ENCODE data around the gene PTTG1IP2.

Gene PTTG1IP2

DNA sequence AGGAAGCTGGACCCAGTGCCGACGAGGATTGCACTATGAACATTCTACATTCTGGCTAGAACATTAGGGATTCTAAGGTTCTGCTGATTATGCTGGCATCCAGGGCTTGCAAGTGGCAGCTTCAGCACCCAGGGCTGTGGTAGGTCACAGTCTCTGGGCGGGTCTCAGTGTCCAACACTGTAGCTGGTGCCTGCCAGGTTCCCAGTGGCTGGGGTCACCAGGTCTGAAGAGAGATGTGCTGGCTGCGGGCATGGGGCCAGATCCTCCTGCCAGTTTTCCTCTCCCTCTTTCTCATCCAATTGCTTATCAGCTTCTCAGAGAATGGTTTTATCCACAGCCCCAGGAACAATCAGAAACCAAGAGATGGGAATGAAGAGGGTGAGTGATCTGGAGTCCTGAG lies at the start of gene PTTG1IP2:
PTTG1IP2 (plus strand) TSS at position 86 of the 400 bp plus-strand sequence; CDS start at position 234, 148 bp downstream.
- no peak for DNase-seq

DNA sequence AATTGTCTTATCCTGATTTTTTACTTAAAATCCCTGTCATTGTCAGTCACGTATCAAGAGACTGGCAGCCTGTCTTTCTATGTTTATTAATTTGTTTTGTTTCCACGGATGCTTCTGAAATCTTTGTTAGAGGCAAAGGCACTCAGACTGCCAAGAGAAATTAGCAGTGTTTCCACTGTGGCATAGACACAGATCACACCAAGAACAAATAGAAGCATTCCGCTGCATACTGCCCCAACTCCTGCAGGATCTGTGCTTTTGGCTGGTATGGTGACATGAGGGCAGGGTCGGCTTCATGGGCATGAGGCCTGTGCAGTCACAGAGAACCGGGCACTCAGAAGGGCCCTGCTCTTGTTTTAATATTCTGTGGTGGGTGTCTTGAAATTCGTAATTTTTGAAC lies 47.8 kb upstream of the PTTG1IP2 start:
- DNase-seq, result no peak

DNA sequence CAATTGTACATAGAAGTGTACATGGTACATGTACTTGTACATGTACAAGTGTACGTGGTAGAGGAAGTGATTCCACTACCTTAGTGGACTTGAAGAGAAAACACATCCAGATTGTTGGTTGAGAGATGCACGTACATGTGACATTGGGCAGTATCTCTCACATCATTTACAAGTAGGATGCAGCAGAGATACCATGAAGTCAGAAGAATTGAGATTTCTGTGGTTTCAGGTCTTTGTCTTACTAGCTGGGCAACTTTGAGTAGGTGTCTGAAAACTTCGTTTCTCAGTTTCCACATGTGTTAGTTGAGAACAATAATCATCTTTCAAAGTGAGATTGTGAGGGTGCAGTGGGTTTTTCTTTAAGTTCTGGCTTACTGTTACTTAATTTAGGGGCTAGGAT lies 44.7 kb upstream of the PTTG1IP2 start:
- DNase-seq, result no peak

DNA sequence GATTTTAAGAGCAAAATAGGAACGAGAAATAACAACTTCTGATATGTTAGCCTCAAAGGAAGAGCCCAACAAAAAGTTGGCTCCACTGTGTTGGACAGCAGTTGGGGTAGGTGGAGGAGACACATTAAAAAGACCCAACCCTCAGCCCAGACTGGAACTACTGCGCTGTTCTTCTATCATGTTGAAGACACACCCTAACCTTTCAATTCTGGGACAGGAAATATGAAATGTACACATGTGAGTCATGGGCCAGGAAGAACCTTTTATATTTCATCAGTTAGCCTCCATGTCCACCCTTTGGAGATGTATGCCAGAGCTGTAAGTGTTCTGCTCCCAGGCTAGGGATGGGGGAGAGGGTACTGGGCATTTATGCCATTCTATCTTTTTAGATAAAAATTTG lies 44.1 kb upstream of the PTTG1IP2 start:
- no peak for DNase-seq

DNA sequence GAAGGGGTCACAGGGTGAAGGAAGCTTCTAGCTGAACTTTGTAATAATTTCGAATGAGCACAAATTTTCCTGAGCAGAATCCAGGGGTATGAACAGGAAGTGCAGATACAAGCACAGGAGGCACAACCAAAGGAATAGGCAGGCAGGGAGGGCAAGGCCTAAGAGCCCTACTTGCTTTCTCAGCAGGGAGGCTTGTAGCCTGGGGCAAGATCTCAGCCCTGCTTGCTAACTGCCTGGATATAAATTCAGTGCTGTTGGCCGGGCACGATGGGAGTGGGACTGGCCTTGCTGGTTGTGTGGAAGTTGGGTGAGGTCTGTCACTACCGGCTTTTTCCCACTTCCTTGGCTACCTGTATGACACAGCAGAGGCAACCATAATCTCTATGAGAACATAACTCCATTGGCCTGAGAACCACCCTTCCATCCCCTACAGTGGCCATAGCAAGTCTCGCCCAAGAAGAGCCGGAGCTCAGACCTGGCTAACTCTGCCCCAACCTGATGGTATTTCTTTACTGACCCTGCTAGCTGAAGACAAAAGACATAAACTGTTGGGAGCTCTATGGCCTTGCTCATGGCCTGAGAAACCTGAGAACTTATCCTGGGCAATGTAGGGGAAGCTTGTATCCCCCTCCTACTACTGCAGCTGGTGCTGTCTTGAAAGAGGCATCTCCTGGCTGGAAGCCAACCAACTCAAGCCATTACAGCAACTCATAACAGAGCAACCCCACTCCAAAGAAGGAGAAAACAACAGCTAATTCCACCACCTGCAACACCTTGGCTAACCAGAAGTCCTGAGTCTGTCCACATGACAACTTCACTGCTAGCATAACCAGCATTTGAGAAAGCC lies 38.6 kb upstream of the PTTG1IP2 start:
- no peak for DNase-seq

DNA sequence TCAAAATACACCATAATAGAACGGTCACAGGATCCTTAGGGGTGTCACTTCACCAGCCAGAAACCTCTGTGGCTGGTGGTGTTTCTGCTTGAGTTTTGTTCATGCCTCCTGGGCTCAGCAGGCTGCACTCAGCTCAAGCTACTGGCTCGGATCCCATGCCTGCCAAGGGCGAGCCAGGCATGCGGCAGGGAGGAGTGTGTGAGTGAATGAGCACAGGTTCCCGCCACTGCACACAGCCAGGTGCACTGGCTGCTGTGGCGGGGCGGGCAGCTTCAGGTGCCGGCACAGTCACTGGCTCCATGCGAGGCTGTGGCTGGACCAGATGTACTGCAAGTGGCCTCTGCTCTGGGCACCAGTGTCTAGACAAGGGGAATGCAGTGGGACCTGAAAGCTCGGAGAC lies 36.7 kb upstream of the PTTG1IP2 start:
- no peak for DNase-seq

DNA sequence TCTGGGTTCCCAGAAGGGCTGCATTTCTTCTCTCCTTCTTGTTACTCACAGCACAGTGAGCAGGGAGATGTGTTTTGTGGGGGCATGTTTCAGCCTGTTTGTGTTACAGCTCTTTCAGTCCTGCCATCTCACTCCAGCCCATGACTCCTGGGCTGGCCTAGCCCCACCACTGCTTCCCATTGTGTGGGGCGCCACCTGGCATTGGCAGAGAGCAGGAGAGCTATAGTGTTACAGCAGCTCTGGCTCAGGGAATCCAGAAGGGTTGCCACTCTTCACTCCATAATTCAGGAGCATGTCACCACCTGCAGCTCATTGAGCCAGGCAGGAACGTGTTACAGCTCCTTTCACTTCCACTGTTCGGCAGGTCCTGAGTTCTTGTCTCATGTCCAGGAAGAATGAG lies 36.2 kb upstream of the PTTG1IP2 start:
- no peak for DNase-seq

DNA sequence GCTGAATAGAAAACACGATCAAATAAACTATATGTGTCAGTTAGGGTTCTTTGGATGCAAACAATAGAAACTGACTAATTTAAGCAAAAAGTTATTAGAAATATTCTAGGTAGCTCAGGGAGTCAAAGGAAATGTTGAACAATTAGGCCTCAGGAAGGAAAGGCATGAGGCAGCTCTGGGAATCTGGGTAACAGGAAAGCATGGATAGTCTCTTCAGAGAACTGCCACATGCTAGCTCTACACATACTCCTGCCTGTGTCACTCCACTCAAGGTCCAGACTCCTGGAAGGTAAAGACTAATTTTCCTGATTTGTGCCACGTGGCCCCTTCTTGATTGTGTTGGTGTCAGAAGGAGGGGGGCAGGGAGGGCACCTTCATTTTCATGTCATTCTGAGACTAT lies 23.8 kb upstream of the PTTG1IP2 start:
- no peak for DNase-seq

DNA sequence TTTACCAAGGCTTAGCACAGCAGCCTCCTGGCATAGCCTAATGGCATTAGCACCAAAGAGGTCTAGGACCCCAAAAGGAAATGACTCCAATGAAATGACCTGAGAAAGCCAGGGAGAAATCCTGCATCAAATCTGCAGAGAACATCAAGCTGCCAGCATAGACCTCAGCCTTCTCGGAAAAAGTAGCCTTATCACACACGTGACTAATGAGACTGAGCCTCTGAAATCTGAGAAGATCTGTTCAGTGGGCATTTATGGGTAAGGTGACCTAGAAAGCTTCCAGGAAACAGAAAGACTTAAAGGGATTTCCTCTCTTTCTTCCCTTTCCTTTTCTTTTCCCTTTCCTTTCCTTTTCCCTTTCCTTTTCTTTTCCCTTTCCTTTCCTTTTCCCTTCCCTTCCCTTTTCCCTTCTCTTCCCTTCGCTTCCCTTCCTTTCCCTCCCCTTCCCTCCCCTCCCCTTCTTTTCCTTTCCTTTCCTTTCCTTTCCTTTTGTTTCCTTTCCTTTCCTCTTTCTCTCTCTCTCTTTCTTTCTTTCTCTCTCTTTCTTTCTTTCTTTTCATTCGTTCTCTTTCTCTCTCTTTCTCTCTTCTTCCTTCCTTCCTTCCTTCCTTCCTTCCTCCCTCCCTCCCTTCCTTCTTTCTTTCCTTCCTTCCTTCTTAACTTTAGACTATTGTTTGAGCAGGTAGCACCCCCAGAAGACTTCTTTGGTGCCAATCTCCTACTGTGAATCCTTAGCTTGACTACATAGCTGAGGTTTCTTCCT lies 23.1 kb upstream of the PTTG1IP2 start:
- no peak for DNase-seq

DNA sequence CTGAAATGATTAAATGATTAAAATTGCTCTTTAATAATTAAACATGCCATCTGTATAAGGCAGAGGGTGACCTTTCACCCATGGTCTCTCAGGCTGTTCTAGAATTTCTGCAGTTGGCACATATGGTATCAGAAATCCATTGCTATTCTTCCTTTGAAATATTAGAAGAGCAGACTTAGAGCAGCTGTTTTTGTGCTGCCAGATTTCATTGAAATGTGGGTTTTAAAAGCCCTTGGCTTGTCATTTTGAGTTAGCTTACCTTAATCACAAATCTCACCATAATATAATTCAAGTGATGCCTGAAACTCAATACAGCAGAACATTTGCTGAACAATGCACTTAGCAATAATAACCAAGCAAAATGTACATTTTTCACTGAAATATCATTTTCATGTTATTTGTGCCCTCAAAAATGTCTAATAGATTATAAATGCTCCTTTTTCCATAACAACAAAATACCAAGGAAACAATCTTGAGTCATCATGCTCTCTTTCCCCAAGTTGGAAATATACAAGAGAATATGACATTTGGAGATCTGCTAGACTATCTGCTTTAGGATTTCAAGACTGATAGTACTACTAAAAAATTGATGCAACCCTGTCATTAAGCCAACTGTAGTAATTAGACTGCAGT lies 16.1 kb upstream of the PTTG1IP2 start:
- DNase-seq, result no peak

DNA sequence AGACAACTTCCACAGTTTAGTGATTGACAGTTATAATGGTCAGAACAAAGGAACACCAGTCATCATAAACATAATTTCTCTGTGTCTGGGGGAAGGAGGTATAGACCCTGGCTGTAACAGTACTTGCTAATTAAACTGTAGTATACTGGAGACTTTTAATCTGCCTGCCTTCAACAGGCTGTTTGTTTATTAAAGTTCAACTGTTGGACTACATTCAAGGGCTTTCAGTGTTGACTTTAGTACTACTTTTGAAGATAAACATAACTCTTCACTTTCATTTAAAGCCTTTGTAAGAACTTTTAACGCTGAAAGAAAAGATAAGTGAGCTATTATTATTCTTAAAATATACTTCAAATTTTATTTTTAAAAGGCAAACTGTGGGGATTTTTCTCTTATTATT lies 15.5 kb upstream of the PTTG1IP2 start:
- no peak for DNase-seq

DNA sequence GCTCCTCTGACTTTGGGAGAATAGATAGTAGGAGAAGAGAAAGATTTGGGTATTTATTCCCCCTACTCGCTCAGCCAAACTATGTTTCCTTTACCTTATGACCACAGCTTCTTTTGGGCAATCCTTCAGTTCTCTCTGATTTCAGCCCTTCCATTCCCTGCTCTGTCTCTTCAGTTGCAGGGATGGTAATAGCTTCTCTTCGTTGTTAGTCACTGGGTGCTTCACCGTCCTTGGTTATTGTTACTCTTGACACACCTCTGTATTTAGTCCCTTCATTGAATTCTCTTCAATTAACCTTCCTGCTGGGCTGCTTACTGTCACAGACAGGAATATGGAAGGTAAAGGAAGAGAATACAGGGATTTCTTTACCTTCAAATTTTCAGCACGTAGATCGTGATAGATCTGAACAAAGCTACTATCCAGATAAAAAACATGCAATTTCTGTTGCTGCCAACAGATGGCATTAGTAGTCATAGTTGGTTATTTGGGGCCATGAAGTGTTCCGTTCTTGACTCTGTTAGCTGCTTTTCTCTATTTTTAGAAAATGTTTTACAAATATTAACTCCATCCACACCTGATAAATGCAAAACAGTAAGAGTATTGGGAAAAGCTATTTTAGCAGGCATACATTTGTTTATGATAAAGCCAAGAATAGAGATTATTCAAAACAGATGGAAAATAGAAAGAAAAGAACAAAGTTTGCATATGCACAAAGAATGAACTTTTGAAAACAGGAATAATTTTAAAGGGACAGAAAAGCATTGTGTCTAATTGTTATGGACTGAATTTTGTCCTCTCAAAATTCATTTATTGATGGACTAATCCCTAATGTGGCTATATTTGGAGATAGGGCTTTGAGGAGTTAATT lies 14.0 kb upstream of the PTTG1IP2 start:
- peak; percentile 44 for DNase-seq

DNA sequence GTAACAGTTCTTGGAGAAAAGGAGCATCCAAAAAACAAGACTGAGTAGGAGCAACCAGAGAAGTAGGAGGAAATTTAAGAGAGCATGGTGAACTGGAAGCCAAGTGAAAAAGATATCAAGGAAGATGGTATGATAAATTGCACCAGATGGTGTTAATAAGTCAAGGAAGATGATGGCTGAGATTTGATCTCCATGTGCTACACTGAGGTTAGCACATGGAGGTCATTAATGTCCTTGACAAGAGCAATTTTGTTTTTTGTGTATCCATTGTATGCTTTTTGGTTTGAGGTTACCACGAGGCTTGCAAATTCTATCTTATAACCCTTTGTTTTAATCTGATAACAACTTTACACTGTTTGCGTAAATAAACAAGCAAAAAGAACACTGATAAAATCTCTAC lies 11.3 kb upstream of the PTTG1IP2 start:
- no peak for DNase-seq

DNA sequence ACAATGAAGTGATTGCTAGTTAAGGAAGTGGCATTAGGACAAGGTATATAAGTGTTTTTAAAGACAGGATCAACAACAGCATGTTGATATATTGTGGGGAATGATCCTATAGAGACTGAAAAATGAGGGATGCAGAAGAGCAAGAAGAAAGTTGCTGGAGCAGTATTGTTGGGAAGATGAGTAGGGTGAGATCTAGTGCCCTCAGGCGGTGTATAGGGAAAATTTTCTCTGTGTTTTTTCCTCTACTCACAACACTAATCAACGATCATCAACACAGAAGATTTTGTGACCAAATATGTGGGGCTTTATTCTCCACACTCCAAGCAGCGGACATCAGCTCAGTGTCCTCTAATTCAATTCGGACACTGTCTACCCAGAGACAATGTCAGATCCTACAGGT lies 9.6 kb upstream of the PTTG1IP2 start:
- no peak for DNase-seq

DNA sequence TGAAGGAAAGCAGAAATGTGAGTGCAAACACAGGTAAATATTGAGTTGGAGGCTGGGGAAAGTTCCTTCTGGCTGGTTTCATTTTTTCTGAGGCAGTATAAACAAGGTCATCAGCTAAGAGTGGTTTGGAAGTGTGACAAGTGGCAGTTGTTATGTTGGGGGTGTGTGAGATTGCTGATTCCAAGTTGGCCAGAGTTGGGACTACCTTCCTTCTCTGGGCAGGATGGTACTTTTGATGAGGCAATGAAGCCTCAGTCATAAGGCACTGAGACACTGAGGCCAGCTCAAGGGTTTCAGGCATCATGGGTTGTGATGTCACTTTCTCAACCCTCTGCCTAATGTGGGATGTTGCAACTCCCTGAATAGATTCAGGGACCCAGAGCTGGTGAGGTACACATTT lies 8.2 kb upstream of the PTTG1IP2 start:
- DNase-seq, result no peak

DNA sequence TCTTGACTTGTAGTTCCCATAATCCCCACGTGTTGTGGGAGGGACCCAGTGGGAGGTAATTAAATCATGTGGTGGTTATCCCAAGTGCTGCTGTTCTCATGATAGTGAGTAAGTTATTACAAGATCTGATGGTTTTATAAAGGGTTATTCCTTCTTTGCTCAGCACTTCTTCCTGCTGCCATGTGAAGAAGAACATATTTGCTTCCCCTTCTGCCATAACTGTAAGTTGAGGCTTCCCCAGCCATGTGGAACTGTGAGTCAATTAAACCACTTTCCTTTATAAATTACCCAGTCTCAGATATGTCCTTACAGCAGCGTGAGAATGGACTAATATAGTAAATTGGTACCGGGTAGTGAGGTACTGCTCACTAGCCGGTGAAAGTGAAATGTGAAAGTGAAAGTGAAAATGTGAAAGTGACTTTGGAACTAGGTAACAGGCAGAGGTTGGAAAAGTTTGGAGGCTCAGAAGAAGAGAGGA lies 6.2 kb upstream of the PTTG1IP2 start:
- peak; percentile 15 for DNase-seq

DNA sequence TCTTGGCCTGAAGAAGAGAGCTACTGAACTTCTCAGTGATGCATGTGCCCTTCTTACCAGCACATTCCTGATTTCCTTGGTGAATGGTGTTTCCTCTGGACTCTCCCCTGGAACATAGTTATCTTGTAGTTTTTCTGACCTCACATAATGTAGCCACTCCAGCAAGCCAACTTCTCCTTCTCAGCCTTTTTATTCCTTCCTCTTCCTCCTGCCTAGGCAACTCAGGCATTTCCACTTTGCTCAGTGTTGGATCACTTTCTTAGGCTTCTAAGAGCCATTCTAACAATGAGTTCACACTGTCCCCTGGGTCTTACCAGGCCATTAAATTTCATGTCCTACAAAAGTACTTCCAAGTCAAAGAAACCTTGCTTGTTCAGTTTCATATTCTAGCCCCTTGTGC lies 3.6 kb upstream of the PTTG1IP2 start:
- no peak for DNase-seq

DNA sequence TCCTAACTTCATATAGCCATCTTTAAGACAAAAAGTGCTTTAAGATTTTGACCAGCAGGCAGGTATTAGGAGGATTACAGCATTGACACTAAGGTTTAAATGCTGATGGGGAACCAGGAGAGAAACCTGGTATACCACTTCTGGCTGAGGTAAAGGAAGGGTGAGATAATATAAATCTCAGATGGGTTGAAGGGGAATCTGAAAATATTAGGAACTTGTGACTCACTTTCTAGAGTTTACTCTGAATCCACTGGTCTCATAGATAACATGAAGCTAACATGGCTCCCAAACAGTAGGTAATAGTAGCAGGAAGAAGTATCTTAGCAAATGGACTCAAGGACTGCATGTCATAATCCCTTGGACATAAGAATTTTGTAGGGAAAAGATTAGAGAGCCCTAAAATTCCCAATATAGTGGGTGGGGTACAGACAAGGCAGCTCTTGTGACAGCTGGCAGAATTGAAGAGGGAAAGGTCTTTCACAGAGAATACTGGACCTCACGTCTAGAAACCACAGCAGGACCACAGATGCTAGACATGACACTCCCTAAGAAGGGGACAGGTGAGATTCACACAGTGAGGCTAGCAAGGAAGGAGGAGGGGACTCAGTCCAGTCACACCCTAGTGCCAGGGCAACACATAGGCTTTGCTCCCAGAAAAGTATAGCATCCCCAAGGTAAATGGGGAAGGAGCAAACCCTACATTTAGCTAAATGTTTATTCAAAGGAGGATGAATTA lies 3.5 kb downstream of the PTTG1IP2 start:
- DNase-seq, result no peak

DNA sequence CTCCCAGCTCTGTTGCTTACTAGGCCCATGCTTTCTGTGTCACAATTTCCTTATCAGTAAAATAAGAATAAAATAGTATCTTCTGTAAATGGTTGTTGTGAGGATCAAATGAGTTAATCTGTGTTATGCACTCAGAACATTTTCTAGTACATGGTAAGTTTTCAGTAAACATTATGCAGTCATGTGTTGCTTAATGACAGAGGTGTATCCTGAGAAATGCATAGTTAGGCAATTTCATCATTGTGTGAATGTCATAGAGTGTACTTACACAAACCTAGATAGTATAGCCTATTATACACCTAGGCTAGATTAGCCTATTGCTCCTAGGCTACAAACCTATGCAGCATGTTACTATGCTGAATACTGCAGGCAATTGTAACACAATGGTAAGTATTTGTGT lies 4.4 kb downstream of the PTTG1IP2 start:
- no peak for DNase-seq

DNA sequence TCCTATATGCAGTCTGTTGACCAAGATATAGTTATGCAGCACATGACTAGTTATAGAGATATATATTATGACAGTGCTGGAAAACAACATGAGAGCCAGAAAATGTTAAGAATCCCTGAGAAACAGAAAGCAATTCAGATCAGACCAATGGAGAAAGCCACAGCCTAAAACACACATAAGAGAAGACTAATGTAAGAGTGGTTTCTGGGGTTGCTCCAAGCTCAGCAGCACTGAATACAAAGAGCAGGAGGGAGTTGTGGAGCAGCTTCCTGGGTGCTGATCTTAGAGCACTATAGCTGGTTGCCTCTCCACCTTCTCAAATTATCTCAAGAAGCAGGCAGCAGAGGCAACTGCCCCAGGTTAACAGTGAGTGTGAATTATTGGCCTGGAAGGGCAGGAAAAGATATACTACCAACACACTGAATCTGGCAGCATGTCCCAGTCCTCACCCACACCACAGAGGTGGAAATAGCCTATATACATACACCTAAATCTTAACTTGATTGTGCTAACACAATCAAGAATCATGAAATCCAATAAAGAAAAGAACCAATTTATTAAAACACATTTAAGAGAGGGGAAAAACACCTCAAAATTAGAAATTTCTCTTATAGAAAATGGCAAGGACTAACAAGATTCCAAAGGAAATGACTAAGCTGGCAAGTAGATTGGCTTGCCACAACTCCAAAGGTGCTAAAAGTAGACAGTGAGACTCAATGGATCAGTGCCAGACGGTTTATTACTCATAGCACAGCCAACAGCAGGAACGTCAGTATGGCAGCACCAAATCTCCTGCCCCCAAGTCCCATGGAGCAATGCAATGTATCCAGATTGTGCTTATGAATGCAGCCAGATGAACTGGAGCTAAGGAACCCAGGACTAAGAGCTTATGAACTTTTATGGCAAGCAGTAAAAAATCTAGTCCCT lies 5.1 kb downstream of the PTTG1IP2 start:
- DNase-seq, result no peak

DNA sequence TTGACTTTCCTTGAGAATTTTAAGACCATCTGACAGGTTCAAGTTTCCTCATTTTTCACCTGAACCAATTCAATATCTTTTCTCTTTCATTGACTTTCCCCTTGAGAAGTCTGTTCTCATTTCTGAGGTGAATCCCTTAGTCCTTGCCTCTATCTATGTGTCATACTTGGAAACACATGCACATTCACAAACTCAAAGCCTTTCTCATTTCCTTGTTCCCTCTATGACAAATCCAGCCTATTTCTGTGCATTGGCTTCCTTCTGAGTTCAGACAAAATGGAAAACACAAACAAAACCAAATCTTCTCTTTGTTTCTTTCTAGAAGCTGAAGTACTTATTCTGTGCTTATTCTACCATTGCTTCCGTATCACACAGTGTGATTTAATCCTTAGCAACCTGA lies 13.8 kb downstream of the PTTG1IP2 start:
- no peak for DNase-seq
